OCI-LY3 (cell line): Measurements from ENCODE around the gene RPS19BP1.

Experiments
- EZH2phosphoT487 ChIP-seq: fragments of 200-600 bp; shearing (Covaris generic); IDR thresholded peaks from 2 replicates; pipeline ENCODE4 v1.6.1; 2018; ENCODE audit warnings: antibody characterized with exemption, mixed run types, low read depth
- TF ChIP-seq, protein P1 (sequence below): fragments of 200-600, 300-600 bp; sonication (generic); IDR thresholded peaks from 2 replicates; pipeline ENCODE4 v1.5.1; 2014; ENCODE audit warnings: antibody characterized with exemption, low read length, low read depth

GRCh38 chr22:39569066-39569465 lies 36.5 kb upstream of the RPS19BP1 start:
- TF ChIP-seq, protein P1, sequence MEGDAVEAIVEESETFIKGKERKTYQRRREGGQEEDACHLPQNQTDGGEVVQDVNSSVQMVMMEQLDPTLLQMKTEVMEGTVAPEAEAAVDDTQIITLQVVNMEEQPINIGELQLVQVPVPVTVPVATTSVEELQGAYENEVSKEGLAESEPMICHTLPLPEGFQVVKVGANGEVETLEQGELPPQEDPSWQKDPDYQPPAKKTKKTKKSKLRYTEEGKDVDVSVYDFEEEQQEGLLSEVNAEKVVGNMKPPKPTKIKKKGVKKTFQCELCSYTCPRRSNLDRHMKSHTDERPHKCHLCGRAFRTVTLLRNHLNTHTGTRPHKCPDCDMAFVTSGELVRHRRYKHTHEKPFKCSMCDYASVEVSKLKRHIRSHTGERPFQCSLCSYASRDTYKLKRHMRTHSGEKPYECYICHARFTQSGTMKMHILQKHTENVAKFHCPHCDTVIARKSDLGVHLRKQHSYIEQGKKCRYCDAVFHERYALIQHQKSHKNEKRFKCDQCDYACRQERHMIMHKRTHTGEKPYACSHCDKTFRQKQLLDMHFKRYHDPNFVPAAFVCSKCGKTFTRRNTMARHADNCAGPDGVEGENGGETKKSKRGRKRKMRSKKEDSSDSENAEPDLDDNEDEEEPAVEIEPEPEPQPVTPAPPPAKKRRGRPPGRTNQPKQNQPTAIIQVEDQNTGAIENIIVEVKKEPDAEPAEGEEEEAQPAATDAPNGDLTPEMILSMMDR: no peak
- no peak for TF ChIP-seq EZH2phosphoT487
